HL-60 (cell line): ENCODE data around the gene ZNF580.

Experiments
- CTCF ChIP-seq: IDR thresholded peaks from one replicate; pipeline ENCODE4 v1.5.1; 2011; ENCODE audit warnings: low read length, control low read depth, inconsistent platforms; ENCODE audit not compliant: insufficient read depth
- GABPA ChIP-seq: IDR thresholded peaks from 2 replicates; pipeline ENCODE4 v1.6.1; 2012; ENCODE audit warnings: low read depth
- POLR2AphosphoS5 ChIP-seq: IDR thresholded peaks from 2 replicates; pipeline ENCODE4 v1.6.1; 2012; ENCODE audit warnings: low read depth
- REST ChIP-seq: IDR thresholded peaks from 2 replicates; pipeline ENCODE4 v1.6.1; 2012; ENCODE audit warnings: low read depth; ENCODE audit not compliant: insufficient replicate concordance
- SPI1 ChIP-seq: IDR thresholded peaks from 2 replicates; pipeline ENCODE4 v1.6.1; 2012; ENCODE audit warnings: low read depth, mild to moderate bottlenecking, borderline replicate concordance

- no peak for TF ChIP-seq CTCF
- no peak for TF ChIP-seq POLR2AphosphoS5
- TF ChIP-seq SPI1: no peak
- no peak for TF ChIP-seq REST
- no peak for TF ChIP-seq GABPA
These were observed 20.2 kb downstream of the ZNF580 start for GRCh38 chr19:55660991-55661390.
